Stimulated activated CD4-positive, alpha-beta T cell treated with anti-CD3 and anti-CD28 coated beads, Interleukin-12 subunit alpha, Interleukin-12 subunit beta, amount 100 ng/mL, for 4 hours (primary cell): ENCODE data around the gene MSI2.

Experiments used
- DNase-seq: peaks from one replicate; pipeline ENCODE4 v3.0.0-alpha.2; 2020

MSI2 gene

GRCh38 chr17:57420734-57421717 is 164.7 kb downstream of the MSI2 start:
- no peak for DNase-seq

- no peak for DNase-seq
Observed at GRCh38 chr17:57422574-57423164, 166.3 kb downstream of the MSI2 start.

GRCh38 chr17:57423541-57423940 is 167.2 kb downstream of the MSI2 start:
- DNase-seq = no peak

GRCh38 chr17:57424273-57424672 is 167.9 kb downstream of the MSI2 start:
- DNase-seq = no peak

GRCh38 chr17:57424777-57425188 is 168.5 kb downstream of the MSI2 start:
- no peak for DNase-seq

GRCh38 chr17:57425431-57425830 is 169.1 kb downstream of the MSI2 start:
- no peak for DNase-seq

GRCh38 chr17:57425903-57426880 is 169.9 kb downstream of the MSI2 start:
- no peak for DNase-seq

GRCh38 chr17:57429966-57430365 is 173.6 kb downstream of the MSI2 start:
- no peak for DNase-seq

- no peak for DNase-seq
Observed at GRCh38 chr17:57431415-57431814, 175.1 kb downstream of the MSI2 start.

- DNase-seq = no peak
Observed at GRCh38 chr17:57432507-57433277, 176.4 kb downstream of the MSI2 start.

- no peak for DNase-seq
Observed at GRCh38 chr17:57433452-57433851, 177.1 kb downstream of the MSI2 start.

- DNase-seq = no peak
Observed at GRCh38 chr17:57434361-57434760, 178.0 kb downstream of the MSI2 start.

- no peak for DNase-seq
Observed at GRCh38 chr17:57436565-57436964, 180.2 kb downstream of the MSI2 start.

- DNase-seq = no peak
Observed at GRCh38 chr17:57438066-57438731, 181.9 kb downstream of the MSI2 start.

GRCh38 chr17:57439651-57440050 is 183.3 kb downstream of the MSI2 start:
- no peak for DNase-seq

- peak; percentile 62 for DNase-seq
Observed at GRCh38 chr17:57440522-57441269, 184.4 kb downstream of the MSI2 start.

- DNase-seq = no peak
Observed at GRCh38 chr17:57441270-57441600, 184.9 kb downstream of the MSI2 start.

- no peak for DNase-seq
Observed at GRCh38 chr17:57442401-57442823, 186.1 kb downstream of the MSI2 start.

- DNase-seq = peak; percentile 61
Observed at GRCh38 chr17:57442914-57443571, 186.7 kb downstream of the MSI2 start.

GRCh38 chr17:57443781-57444180 is 187.5 kb downstream of the MSI2 start:
- DNase-seq = no peak
